ENCODE results near the gene LRSAM1.

The LRSAM1 gene

DNA sequence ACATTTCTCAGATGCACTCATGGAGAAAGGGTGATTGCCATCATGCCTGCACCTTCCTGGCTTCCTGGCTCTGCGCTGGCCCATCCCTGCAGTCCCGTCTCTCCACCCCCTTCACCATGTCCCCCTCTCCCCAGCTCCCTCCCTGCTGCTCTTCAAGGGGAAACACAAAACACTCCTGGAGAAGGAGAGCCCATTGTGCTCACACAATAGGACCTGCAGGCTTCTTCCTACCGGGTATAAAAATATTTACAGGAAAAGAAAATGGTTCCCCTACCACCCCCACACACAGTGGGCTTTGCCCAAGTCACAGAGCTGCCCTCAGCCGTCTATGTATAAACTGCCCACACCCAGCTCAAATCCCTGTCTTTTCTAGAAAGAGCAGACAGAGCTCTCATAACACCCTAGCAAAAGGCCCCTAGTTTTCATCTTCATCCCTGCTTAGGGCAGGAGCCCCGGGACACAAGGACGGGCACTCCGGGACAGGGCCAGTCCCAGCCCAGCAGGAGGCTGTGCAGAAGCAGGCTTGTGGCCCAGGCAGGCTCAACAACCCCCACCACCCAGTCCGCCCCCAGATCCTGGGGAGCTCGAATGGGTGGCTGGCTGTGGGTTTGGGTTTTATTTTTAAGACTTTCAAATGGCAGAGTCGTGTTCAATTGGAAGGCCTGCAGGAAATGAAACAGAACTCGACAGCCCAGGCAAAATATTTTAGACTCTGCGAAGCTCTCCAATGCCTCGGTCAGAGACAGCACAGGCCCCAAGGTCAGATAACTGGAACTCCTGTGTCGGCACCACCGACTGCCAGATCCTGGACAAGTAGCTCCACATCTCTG, 77.3 kb downstream of the LRSAM1 start:
- TF ChIP-seq EGR1 (IDR thresholded peaks at IDR 0.05), result no peak
- no peak for TF ChIP-seq CEBPB (IDR thresholded peaks at IDR 0.05)
- TF ChIP-seq YY1 (IDR thresholded peaks at IDR 0.05; ENCODE audit: low read depth), result no peak
- no peak for TF ChIP-seq RAD21 (IDR thresholded peaks at IDR 0.05; ENCODE audit: low read depth)
- TF ChIP-seq ZBTB7A (IDR thresholded peaks at IDR 0.05; ENCODE audit: low read depth), result no peak
- TF ChIP-seq NFIC (IDR thresholded peaks at IDR 0.05), result no peak
- TF ChIP-seq CREB1 (IDR thresholded peaks at IDR 0.05; ENCODE audit: low read depth), result no peak
- TF ChIP-seq USF1 (IDR thresholded peaks at IDR 0.05), result no peak
- TF ChIP-seq TAF1 (IDR thresholded peaks at IDR 0.05; ENCODE audit: low read depth), result no peak
- TF ChIP-seq, protein P1, sequence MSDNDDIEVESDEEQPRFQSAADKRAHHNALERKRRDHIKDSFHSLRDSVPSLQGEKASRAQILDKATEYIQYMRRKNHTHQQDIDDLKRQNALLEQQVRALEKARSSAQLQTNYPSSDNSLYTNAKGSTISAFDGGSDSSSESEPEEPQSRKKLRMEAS (IDR thresholded peaks at IDR 0.05), result no peak
- no peak for TF ChIP-seq TCF12 (IDR thresholded peaks at IDR 0.05; ENCODE audit: low read depth)
- TF ChIP-seq FOXM1 (IDR thresholded peaks at IDR 0.05; ENCODE audit: borderline replicate concordance, low read depth), result no peak

DNA sequence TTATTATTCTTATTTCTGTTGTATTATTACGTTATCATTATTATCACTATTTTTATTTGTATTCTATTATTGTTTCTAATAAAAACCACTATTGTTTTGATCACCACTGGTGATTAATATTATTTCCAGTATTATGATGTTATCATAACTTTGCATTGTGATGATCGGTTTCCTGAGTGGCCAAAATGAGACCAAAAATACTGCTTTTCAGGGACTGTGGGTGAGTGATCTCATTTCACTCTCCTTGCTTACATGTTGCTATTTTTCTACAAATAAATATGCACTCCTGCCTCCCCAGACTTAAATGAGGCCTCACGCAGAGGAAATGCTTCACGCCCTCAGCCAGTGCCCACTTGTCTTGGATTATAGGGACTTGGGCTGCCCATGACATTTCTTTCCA, 78.4 kb downstream of the LRSAM1 start:
- no peak for TF ChIP-seq USF1 (IDR thresholded peaks at IDR 0.05)

DNA sequence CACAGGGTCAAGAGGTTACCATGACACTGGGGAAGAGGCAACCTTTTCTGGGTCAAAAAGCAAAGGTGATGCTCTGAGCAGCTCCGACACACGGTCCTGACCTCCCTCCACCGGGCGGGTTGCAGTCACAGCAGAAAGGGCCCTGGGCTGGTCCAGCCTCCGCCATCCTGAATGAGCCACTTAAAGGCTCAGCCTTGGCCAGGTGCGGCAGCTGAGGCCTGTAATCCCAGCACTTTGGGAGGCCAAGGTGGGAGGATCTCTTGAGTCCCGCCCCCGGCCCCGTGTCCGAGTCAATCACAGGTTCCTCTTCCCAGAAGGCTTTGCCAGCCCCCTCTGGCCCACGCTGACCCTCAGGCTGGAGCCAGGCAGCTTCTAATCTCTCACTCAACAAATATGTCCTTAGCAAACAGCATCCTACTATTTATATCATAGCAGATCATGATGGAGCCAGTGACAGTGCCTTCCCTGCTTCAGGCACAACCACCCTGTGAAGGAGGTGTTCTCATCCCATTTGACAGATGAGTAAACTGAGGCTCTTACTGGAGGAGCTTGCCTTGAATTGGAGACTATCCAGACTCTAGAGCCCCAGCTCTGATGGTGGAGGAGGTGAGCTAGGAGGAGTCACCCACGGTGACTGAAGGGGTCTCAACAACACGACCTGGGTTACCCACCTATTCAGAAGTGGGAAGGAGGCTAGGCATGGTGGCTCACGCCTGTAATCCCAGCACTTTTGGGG, 79.1 kb downstream of the LRSAM1 start:
- TF ChIP-seq EGR1 (IDR thresholded peaks at IDR 0.05) (no peak), TAF1 (IDR thresholded peaks at IDR 0.05; ENCODE audit: low read depth) (no peak), CEBPB (IDR thresholded peaks at IDR 0.05) (no peak), USF1 (IDR thresholded peaks at IDR 0.05) (no peak), TEAD4 (IDR thresholded peaks at IDR 0.05) (no peak), TCF12 (IDR thresholded peaks at IDR 0.05; ENCODE audit: low read depth) (no peak), ZBTB7A (IDR thresholded peaks at IDR 0.05; ENCODE audit: low read depth) (no peak), CREB1 (IDR thresholded peaks at IDR 0.05; ENCODE audit: low read depth) (no peak), NFIC (IDR thresholded peaks at IDR 0.05) (no peak), YY1 (IDR thresholded peaks at IDR 0.05; ENCODE audit: low read depth) (no peak), FOXM1 (IDR thresholded peaks at IDR 0.05; ENCODE audit: borderline replicate concordance, low read depth) (no peak), RAD21 (IDR thresholded peaks at IDR 0.05; ENCODE audit: low read depth) (no peak), EP300 (IDR thresholded peaks at IDR 0.05; ENCODE audit: borderline replicate concordance) (no peak)
- TF ChIP-seq, protein P2, sequence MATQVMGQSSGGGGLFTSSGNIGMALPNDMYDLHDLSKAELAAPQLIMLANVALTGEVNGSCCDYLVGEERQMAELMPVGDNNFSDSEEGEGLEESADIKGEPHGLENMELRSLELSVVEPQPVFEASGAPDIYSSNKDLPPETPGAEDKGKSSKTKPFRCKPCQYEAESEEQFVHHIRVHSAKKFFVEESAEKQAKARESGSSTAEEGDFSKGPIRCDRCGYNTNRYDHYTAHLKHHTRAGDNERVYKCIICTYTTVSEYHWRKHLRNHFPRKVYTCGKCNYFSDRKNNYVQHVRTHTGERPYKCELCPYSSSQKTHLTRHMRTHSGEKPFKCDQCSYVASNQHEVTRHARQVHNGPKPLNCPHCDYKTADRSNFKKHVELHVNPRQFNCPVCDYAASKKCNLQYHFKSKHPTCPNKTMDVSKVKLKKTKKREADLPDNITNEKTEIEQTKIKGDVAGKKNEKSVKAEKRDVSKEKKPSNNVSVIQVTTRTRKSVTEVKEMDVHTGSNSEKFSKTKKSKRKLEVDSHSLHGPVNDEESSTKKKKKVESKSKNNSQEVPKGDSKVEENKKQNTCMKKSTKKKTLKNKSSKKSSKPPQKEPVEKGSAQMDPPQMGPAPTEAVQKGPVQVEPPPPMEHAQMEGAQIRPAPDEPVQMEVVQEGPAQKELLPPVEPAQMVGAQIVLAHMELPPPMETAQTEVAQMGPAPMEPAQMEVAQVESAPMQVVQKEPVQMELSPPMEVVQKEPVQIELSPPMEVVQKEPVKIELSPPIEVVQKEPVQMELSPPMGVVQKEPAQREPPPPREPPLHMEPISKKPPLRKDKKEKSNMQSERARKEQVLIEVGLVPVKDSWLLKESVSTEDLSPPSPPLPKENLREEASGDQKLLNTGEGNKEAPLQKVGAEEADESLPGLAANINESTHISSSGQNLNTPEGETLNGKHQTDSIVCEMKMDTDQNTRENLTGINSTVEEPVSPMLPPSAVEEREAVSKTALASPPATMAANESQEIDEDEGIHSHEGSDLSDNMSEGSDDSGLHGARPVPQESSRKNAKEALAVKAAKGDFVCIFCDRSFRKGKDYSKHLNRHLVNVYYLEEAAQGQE (IDR thresholded peaks at IDR 0.05; ENCODE audit: low read depth), result no peak
- TF ChIP-seq, protein P1 (IDR thresholded peaks at IDR 0.05), result no peak

GRCh38 chr9:127531676-127532075, 80.4 kb downstream of the LRSAM1 start:
- TF ChIP-seq CREB1 (IDR thresholded peaks at IDR 0.05; ENCODE audit: low read depth), result no peak
- TF ChIP-seq TEAD4 (IDR thresholded peaks at IDR 0.05), result no peak
- no peak for TF ChIP-seq YY1 (IDR thresholded peaks at IDR 0.05; ENCODE audit: low read depth)
- TF ChIP-seq RAD21 (IDR thresholded peaks at IDR 0.05; ENCODE audit: low read depth), result no peak
- no peak for TF ChIP-seq FOXM1 (IDR thresholded peaks at IDR 0.05; ENCODE audit: borderline replicate concordance, low read depth)
- TF ChIP-seq CEBPB (IDR thresholded peaks at IDR 0.05), result no peak
- TF ChIP-seq, protein P2 (IDR thresholded peaks at IDR 0.05; ENCODE audit: low read depth), result no peak
- TF ChIP-seq, protein P1 (IDR thresholded peaks at IDR 0.05), result no peak
- TF ChIP-seq ZBTB7A (IDR thresholded peaks at IDR 0.05; ENCODE audit: low read depth), result no peak
- no peak for TF ChIP-seq EP300 (IDR thresholded peaks at IDR 0.05; ENCODE audit: borderline replicate concordance)
- no peak for TF ChIP-seq USF1 (IDR thresholded peaks at IDR 0.05)
- TF ChIP-seq TCF12 (IDR thresholded peaks at IDR 0.05; ENCODE audit: low read depth), result no peak
